Endodermal cell (in vitro differentiated cells): ENCODE data around the gene PIEZO2. TPM values are rescaled to one million over a fixed set of nuclear protein-coding genes. Genes with fewer than 3 reads are reported as not detected.

Source experiments
- DNase-seq: peaks from one replicate; pipeline ENCODE4 v3.0.0-alpha.2; 2017
- H3K27ac ChIP-seq: 2 replicates; pipeline ENCODE4 v1.5.1; 2013; ENCODE audit warnings: mild to moderate bottlenecking, low read depth, low read length, moderate library complexity
- H3K27me3 ChIP-seq: 2 replicates; pipeline ENCODE4 v1.6.1; 2013; ENCODE audit warnings: mild to moderate bottlenecking, low read length, moderate library complexity; ENCODE audit not compliant: insufficient read depth, control insufficient read depth, poor library complexity, severe bottlenecking
- H3K36me3 ChIP-seq: 2 replicates; pipeline ENCODE4 v1.7.0; 2013; ENCODE audit warnings: mild to moderate bottlenecking, low read length, moderate library complexity; ENCODE audit not compliant: control insufficient read depth, insufficient read depth
- H3K4me1 ChIP-seq: one replicate; pipeline ENCODE4 v1.7.0; 2013; ENCODE audit warnings: low read length; ENCODE audit not compliant: control insufficient read depth, insufficient read depth
- H3K4me3 ChIP-seq: 2 replicates; pipeline ENCODE4 v1.5.1; 2013; ENCODE audit warnings: mild to moderate bottlenecking, low read length, moderate library complexity
- H3K9ac ChIP-seq: 2 replicates; pipeline ENCODE4 v1.6.1; 2013; ENCODE audit warnings: mild to moderate bottlenecking, low read length, moderate library complexity; ENCODE audit not compliant: poor library complexity, severe bottlenecking; ENCODE audit errors: extremely low read depth
- H3K9me3 ChIP-seq: 2 replicates; pipeline ENCODE4 v1.6.1; 2013; ENCODE audit warnings: mild to moderate bottlenecking, low read length, moderate library complexity; ENCODE audit not compliant: control insufficient read depth
- H3K27ac Mint-ChIP-seq: 2 replicates; pipeline ENCODE4 v1.8.0; 2020; ENCODE audit warnings: mixed read lengths
- H3K27me3 Mint-ChIP-seq: 2 replicates; pipeline ENCODE4 v1.8.0; 2021; ENCODE audit warnings: mild to moderate bottlenecking, mixed read lengths; ENCODE audit not compliant: insufficient read depth
- H3K36me3 Mint-ChIP-seq: 2 replicates; pipeline ENCODE4 v1.8.0; 2020; ENCODE audit warnings: low read depth, mixed read lengths
- H3K4me1 Mint-ChIP-seq: 2 replicates; pipeline ENCODE4 v1.8.0; 2020; ENCODE audit warnings: mixed read lengths
- H3K4me3 Mint-ChIP-seq: 2 replicates; pipeline ENCODE4 v1.8.0; 2020; ENCODE audit warnings: mild to moderate bottlenecking, moderate library complexity, mixed read lengths
- H3K9me3 Mint-ChIP-seq: 2 replicates; pipeline ENCODE4 v1.8.0; 2020; ENCODE audit warnings: mild to moderate bottlenecking, mixed read lengths
- WGBS, 2 experiments: methylation state at CpG; one replicate each; pipeline versions ENCODE4 v1.1.5 to v1.1.7; 2013; ENCODE audit warnings: missing lambda C conversion rate in 2 of 2, mixed read lengths in 1 of 2; ENCODE audit not compliant: insufficient coverage in 1 of 2, insufficient read length in 1 of 2; 5-methylcytosine and 5-hydroxymethylcytosine counted together
- total RNA-seq, 2 donors: library from RNA; stranded (reverse); fragmentation: NEBNext Ultra II Directional in 1 of 2; extraction: Animal tissue kit (Norgen Biotek cat#: 25700) in 1 of 2; gene quantifications; 2 replicates in 1 of 2; 3 replicates in 1 of 2; pipeline ENCODE4 v1.2.1, GENCODE V29; 2021
- TF ChIP-seq, protein P1 (sequence below): fragments of 200-600 bp; sonication (generic); conservative IDR thresholded peaks from 2 replicates; pipeline ENCODE4 v1.5.0; 2021; ENCODE audit warnings: antibody characterized with exemption, mild to moderate bottlenecking

PIEZO2 gene
- total RNA-seq, 2 donors from 2014 or later = 7.3 to 12.1 TPM

GRCh38 chr18:10739152-10739551 lies 410.2 kb downstream of the PIEZO2 start:
- H3K27ac Mint-ChIP-seq = no peak overlapping the region
- TF ChIP-seq, protein P1, sequence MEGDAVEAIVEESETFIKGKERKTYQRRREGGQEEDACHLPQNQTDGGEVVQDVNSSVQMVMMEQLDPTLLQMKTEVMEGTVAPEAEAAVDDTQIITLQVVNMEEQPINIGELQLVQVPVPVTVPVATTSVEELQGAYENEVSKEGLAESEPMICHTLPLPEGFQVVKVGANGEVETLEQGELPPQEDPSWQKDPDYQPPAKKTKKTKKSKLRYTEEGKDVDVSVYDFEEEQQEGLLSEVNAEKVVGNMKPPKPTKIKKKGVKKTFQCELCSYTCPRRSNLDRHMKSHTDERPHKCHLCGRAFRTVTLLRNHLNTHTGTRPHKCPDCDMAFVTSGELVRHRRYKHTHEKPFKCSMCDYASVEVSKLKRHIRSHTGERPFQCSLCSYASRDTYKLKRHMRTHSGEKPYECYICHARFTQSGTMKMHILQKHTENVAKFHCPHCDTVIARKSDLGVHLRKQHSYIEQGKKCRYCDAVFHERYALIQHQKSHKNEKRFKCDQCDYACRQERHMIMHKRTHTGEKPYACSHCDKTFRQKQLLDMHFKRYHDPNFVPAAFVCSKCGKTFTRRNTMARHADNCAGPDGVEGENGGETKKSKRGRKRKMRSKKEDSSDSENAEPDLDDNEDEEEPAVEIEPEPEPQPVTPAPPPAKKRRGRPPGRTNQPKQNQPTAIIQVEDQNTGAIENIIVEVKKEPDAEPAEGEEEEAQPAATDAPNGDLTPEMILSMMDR = no peak
- H3K9me3 ChIP-seq = no peaks in the 10 kb centered on the region
- no peaks in the 10 kb centered on the region for H3K36me3 Mint-ChIP-seq
- WGBS, 2 experiments = 95 to 100% methylated on average over 3 of the region's 3 CpGs
- no peaks in the 10 kb centered on the region for H3K27me3 Mint-ChIP-seq
- no peak overlapping the region for H3K9ac ChIP-seq
- no peak overlapping the region for H3K4me3 Mint-ChIP-seq
- no peak overlapping the region for H3K27ac ChIP-seq
- DNase-seq = no peak
- H3K4me3 ChIP-seq = no peak overlapping the region
- H3K9me3 Mint-ChIP-seq = no peaks in the 10 kb centered on the region
- H3K4me1 ChIP-seq = no peaks in the 10 kb centered on the region
- no peaks in the 10 kb centered on the region for H3K4me1 Mint-ChIP-seq
- H3K36me3 ChIP-seq = peaks cover 5% of the 10 kb centered on the region
- no peaks in the 10 kb centered on the region for H3K27me3 ChIP-seq

- H3K4me1 ChIP-seq = no peaks in the 10 kb centered on the region
- no peaks in the 10 kb centered on the region for H3K36me3 ChIP-seq
- Mint-ChIP-seq H3K36me3 (no peaks in the 10 kb centered on the region), H3K27me3 (no peaks in the 10 kb centered on the region), H3K9me3 (no peaks in the 10 kb centered on the region), H3K27ac (no peak overlapping the region), H3K4me3 (no peak overlapping the region), H3K4me1 (no peaks in the 10 kb centered on the region)
- no peak overlapping the region for H3K9ac ChIP-seq
- H3K27ac ChIP-seq = no peak overlapping the region
- H3K4me3 ChIP-seq = no peak overlapping the region
- no peaks in the 10 kb centered on the region for H3K27me3 ChIP-seq
- DNase-seq = peak; percentile 57
- TF ChIP-seq, protein P1 = no peak
- 83% methylated on average over 3 of the region's 3 CpGs; no CpG with 5 or more reads in 1 of the 2 experiments for WGBS, 2 experiments
- H3K9me3 ChIP-seq = no peaks in the 10 kb centered on the region
Observed at GRCh38 chr18:10736984-10737383, 412.4 kb downstream of the PIEZO2 start.

DNA sequence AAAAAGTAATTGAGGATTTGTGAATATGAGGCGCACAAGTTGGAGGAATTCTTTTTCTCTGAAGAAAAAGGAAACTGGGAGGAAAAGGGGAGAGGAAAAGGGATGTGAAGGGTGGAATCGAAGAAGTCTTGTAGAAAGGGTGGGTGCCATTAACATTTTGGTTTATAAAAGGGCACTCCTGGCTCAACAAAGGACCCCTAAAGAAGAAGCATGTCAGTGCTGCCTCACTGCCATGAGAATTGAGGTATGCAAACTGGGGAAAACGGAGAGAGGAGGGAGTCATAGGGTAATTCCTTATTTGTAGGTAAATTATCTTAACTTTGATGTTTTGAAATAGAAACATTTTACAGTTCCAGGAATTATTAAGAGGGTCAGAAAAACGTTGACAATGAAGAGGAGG lies 416.4 kb downstream of the PIEZO2 start:
- Mint-ChIP-seq H3K36me3 (no peaks in the 10 kb centered on the region), H3K27me3 (no peaks in the 10 kb centered on the region), H3K4me1 (no peaks in the 10 kb centered on the region), H3K4me3 (no peak overlapping the region), H3K9me3 (no peaks in the 10 kb centered on the region), H3K27ac (no peak overlapping the region)
- DNase-seq = no peak
- Histone ChIP-seq H3K4me1 (no peaks in the 10 kb centered on the region), H3K4me3 (no peak overlapping the region), H3K9me3 (no peaks in the 10 kb centered on the region), H3K9ac (no peak overlapping the region), H3K36me3 (no peaks in the 10 kb centered on the region), H3K27ac (no peak overlapping the region), H3K27me3 (no peaks in the 10 kb centered on the region)
- TF ChIP-seq, protein P1 = no peak
- 71 to 76% methylated on average over 4 of the region's 4 CpGs for WGBS, 2 experiments
